NCI-H1694 treated with DMSO at 0.1 percent for 48 hours (cell line): ENCODE data around the gene RNF38.
A peak's percentile ranks its signal among the peaks of the same experiment; 100 is the strongest.
"Not testable (repeated sequence)": the region's sequence is repeated elsewhere in the genome, so short reads cannot be mapped to it uniquely, and the experiment has no call there.

Source experiments
- DNase-seq: peaks from one replicate; lab custom pipeline; 2025; lab: John Stamatoyannopoulos, UW

RNF38 gene

GRCh38 chr9:36399980-36400331 lies at the start of gene RNF38:
TSS of gene RNF38 (minus strand) at chr9:36400269. CDS start at chr9:36400108, 161 bp downstream.
- DNase-seq: peak; percentile 72

- not testable (repeated sequence) for DNase-seq
Observed at GRCh38 chr9:36448555-36448954, 48.5 kb upstream of the RNF38 start.

GRCh38 chr9:36448017-36448416 lies 47.9 kb upstream of the RNF38 start:
- DNase-seq: no peak

GRCh38 chr9:36446678-36447077 lies 46.6 kb upstream of the RNF38 start:
- DNase-seq: not testable (repeated sequence)

GRCh38 chr9:36445800-36446361 lies 45.8 kb upstream of the RNF38 start:
- DNase-seq: no peak

- no peak for DNase-seq
Observed at GRCh38 chr9:36444203-36444602, 44.1 kb upstream of the RNF38 start.

GRCh38 chr9:36443581-36443980 lies 43.5 kb upstream of the RNF38 start:
- DNase-seq: peak; percentile 50

GRCh38 chr9:36442710-36443109 lies 42.6 kb upstream of the RNF38 start:
- no peak for DNase-seq

- DNase-seq: no peak
Observed at GRCh38 chr9:36441966-36442365, 41.9 kb upstream of the RNF38 start.

GRCh38 chr9:36438536-36439236 lies 38.6 kb upstream of the RNF38 start:
- no peak for DNase-seq

- DNase-seq: no peak
Observed at GRCh38 chr9:36437790-36438189, 37.7 kb upstream of the RNF38 start.

GRCh38 chr9:36436909-36437308 lies 36.8 kb upstream of the RNF38 start:
- DNase-seq: no peak

- DNase-seq: no peak
Observed at GRCh38 chr9:36433386-36433785, 33.3 kb upstream of the RNF38 start.

- no peak for DNase-seq
Observed at GRCh38 chr9:36431078-36431477, 31.0 kb upstream of the RNF38 start.

- DNase-seq: no peak
Observed at GRCh38 chr9:36426945-36427344, 26.9 kb upstream of the RNF38 start.

- no peak for DNase-seq
Observed at GRCh38 chr9:36426348-36426747, 26.3 kb upstream of the RNF38 start.

GRCh38 chr9:36424289-36425055 lies 24.4 kb upstream of the RNF38 start:
- no peak for DNase-seq

GRCh38 chr9:36423206-36423605 lies 23.1 kb upstream of the RNF38 start:
- DNase-seq: no peak

GRCh38 chr9:36416890-36417289 lies 16.8 kb upstream of the RNF38 start:
- no peak for DNase-seq

- DNase-seq: no peak
Observed at GRCh38 chr9:36415822-36416525, 15.9 kb upstream of the RNF38 start.

GRCh38 chr9:36411410-36411809 lies 11.3 kb upstream of the RNF38 start:
- DNase-seq: not testable (repeated sequence)

GRCh38 chr9:36409076-36409475 lies 9.0 kb upstream of the RNF38 start:
- not testable (repeated sequence) for DNase-seq
